Left lobe of liver (tissue), 2 donors: ENCODE results near the gene GDI2. TPM values are rescaled to one million over a fixed set of nuclear protein-coding genes. Genes with fewer than 3 reads are reported as not detected.
"Not testable (repeated sequence)": the region's sequence is repeated elsewhere in the genome, so short reads cannot be mapped to it uniquely, and the experiment has no call there.

Experiments used
- ATAC-seq: fragments of 200-7000 bp; cut with Tn5 transposase; one replicate; pipeline ENCODE4 v1.9.1; 2020; ENCODE audit warnings: mild to moderate bottlenecking, moderate library complexity
- DNase-seq: peaks from one replicate; pipeline ENCODE4 v3.0.0-alpha.2; 2020; ENCODE audit warnings: low spot score
- total RNA-seq: library from RNA; stranded (reverse); gene quantifications from one replicate; pipeline ENCODE4 v1.2.1, GENCODE V29; 2021
- donor health status: DM: no; HTN: no; CAD: no; lungs with moderate emphysema.
- donor health status: DM: no; HTN: yes; CAD: no.

Gene GDI2
- total RNA-seq: 113 TPM

- peak; percentile 99 for DNase-seq
- ATAC-seq: peak; percentile 92
These were observed at the start of gene GDI2 for GRCh38 chr10:5813341-5814109. GDI2 (minus strand) TSS chr10:5813434; CDS start chr10:5813258, 176 bp downstream.

GRCh38 chr10:5862360-5862961 lies 49.2 kb upstream of the GDI2 start:
- ATAC-seq (no peak), DNase-seq (no peak)

GRCh38 chr10:5860066-5860465 lies 46.8 kb upstream of the GDI2 start:
- ATAC-seq: peak; percentile 20
- DNase-seq: no peak

GRCh38 chr10:5858811-5859210 lies 45.6 kb upstream of the GDI2 start:
- no peak for ATAC-seq
- DNase-seq: no peak

- DNase-seq: no peak
- no peak for ATAC-seq
These were observed 43.4 kb upstream of the GDI2 start for GRCh38 chr10:5856701-5857004.

GRCh38 chr10:5855979-5856700 lies 42.9 kb upstream of the GDI2 start:
- DNase-seq: no peak
- no peak for ATAC-seq

GRCh38 chr10:5854131-5854475 lies 40.9 kb upstream of the GDI2 start:
- DNase-seq: no peak
- no peak for ATAC-seq

- not testable (repeated sequence) for ATAC-seq
These were observed 33.4 kb upstream of the GDI2 start for GRCh38 chr10:5846667-5847066.

GRCh38 chr10:5844345-5845055 lies 31.3 kb upstream of the GDI2 start:
- no peak for ATAC-seq

More at GRCh38 chr10:5846667-5847066, 33.4 kb upstream of the GDI2 start:
- not testable (repeated sequence) for DNase-seq

GRCh38 chr10:5843686-5844344 lies 30.6 kb upstream of the GDI2 start:
- DNase-seq: no peak
- no peak for ATAC-seq

More at GRCh38 chr10:5844345-5845055, 31.3 kb upstream of the GDI2 start:
- DNase-seq: no peak

GRCh38 chr10:5841965-5842364 lies 28.7 kb upstream of the GDI2 start:
- DNase-seq (no peak), ATAC-seq (no peak)

GRCh38 chr10:5840314-5841307 lies 27.4 kb upstream of the GDI2 start:
- DNase-seq: no peak
- no peak for ATAC-seq

GRCh38 chr10:5836181-5836580 lies 22.9 kb upstream of the GDI2 start:
- DNase-seq, ATAC-seq: not testable (repeated sequence)

- ATAC-seq: no peak
- DNase-seq: no peak
These were observed 22.3 kb upstream of the GDI2 start for GRCh38 chr10:5835446-5836095.

- ATAC-seq: no peak
- no peak for DNase-seq
These were observed 20.6 kb upstream of the GDI2 start for GRCh38 chr10:5833814-5834213.

- ATAC-seq (no peak), DNase-seq (no peak)
These were observed 19.7 kb upstream of the GDI2 start for GRCh38 chr10:5832946-5833345.

- no peak for DNase-seq
- no peak for ATAC-seq
These were observed 18.2 kb upstream of the GDI2 start for GRCh38 chr10:5831446-5831782.

- no peak for ATAC-seq
- DNase-seq: no peak
These were observed 17.6 kb upstream of the GDI2 start for GRCh38 chr10:5830629-5831445.
